Uterus (tissue), 4 donors: Measurements from ENCODE around the gene WDR43. TPM values are rescaled to one million over a fixed set of nuclear protein-coding genes. Genes with fewer than 3 reads are reported as not detected.
"Not testable (repeated sequence)": the region's sequence is repeated elsewhere in the genome, so short reads cannot be mapped to it uniquely, and the experiment has no call there.

ENCODE experiments used
- DNase-seq, 2 donors: peaks; one replicate each; pipeline ENCODE4 v3.0.0-alpha.2; 2019 to 2020
- H3K27ac ChIP-seq, 2 donors: fragments of 200-600 bp; sonication (generic); 1 replicate in 1 of 2; 2 replicates in 1 of 2; pipeline ENCODE4 v1.5.1; 2016 to 2018
- H3K27me3 ChIP-seq, 2 donors: fragments of 200-600 bp; sonication (generic); one replicate each; pipeline ENCODE4 v1.5.1; 2018 to 2019; ENCODE audit warnings: control low read depth in 1 of 2
- H3K36me3 ChIP-seq, 2 donors: fragments of 200-600 bp; sonication (generic); one replicate each; pipeline ENCODE4 v1.5.1; 2019; ENCODE audit warnings: control low read depth in 1 of 2
- H3K4me1 ChIP-seq, 2 donors: fragments of 200-600 bp; sonication (generic); one replicate each; pipeline ENCODE4 v1.5.1; 2018 to 2019; ENCODE audit warnings: control low read depth in 1 of 2
- H3K4me3 ChIP-seq, 2 donors: fragments of 200-600 bp; sonication (generic); 1 replicate in 1 of 2; 2 replicates in 1 of 2; pipeline ENCODE4 v1.5.1; 2018 to 2019; ENCODE audit warnings: mild to moderate bottlenecking in 1 of 2
- H3K9me3 ChIP-seq, 2 donors: fragments of 200-600 bp; sonication (generic); one replicate each; pipeline ENCODE4 v1.5.1; 2019; ENCODE audit warnings: control low read depth in 1 of 2
- POLR2A ChIP-seq, 2 donors: fragments of 450-650 bp; IDR thresholded peaks; one replicate each; pipeline ENCODE4 v1.6.1; 2016; ENCODE audit warnings: antibody characterized with exemption in 2 of 2, mild to moderate bottlenecking in 1 of 2, moderate library complexity in 1 of 2
- intact Hi-C: fragments of 100-400 bp; cut with DNase I; formaldehyde crosslinking; loops from one replicate; pipeline ENCODE4 v1.15.1; 2023; ENCODE audit warnings: low total_unique reads
- total RNA-seq, 4 donors: library from RNA; depleted of rRNA in 3 of 4; stranded (reverse); fragments of >200 nt in 3 of 4; gene quantifications; one replicate each; pipeline versions ENCODE4 v1.1.0 to v1.2.4, GENCODE V29; 2014 to 2023
- TF ChIP-seq, protein P1 (sequence below), 4 experiments: fragments of 200-600 bp in 2 of 4; fragments of 450-650 bp in 2 of 4; sonication (generic) in 2 of 4; IDR thresholded peaks; one replicate each; pipeline ENCODE4 v1.5.1; 2016 to 2019; ENCODE audit warnings: antibody characterized with exemption in 4 of 4, mild to moderate bottlenecking in 2 of 4, moderate library complexity in 1 of 4
- donor health status: DM: yes; HTN: yes; CAD: no.

WDR43 gene
- total RNA-seq, 4 donors from 2014 or later = 42.9 to 82.2 (median 74.6) TPM

DNA sequence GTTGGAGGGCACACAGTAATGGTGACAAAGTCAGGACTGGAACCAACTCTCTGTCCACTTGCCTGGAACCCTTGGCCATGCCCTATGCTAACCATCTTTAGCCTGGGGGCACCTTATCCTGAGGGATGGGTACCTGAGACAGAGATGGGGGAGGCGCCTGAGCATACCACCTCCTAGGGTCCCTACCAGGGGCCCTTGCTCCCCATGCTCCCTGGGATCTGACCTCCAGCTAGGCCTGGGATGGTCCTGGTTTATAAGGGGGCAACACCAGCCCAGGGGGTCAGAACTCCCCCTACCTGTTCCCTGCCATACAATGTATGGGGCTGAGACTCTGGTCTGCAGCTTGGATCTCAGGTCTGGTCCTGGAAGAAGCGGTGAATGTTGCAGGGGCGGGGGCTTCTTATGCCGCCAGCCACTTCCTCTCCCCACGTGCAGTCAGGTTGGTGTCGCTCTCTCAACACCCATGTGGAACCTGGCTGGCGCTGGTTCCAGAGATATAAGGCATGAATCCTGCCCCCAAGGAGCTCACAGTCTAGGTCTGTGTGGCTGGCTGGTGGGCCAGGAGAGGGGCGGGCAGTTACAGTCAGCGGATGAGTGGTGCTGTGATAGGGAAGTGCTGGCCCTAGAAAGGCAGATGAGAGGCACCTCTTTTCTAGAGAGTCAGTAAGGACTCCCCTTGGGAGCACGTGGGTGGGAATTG is 82.9 kb downstream of the WDR43 start:
- no peaks in the 10 kb centered on the region for H3K4me1 ChIP-seq

DNA sequence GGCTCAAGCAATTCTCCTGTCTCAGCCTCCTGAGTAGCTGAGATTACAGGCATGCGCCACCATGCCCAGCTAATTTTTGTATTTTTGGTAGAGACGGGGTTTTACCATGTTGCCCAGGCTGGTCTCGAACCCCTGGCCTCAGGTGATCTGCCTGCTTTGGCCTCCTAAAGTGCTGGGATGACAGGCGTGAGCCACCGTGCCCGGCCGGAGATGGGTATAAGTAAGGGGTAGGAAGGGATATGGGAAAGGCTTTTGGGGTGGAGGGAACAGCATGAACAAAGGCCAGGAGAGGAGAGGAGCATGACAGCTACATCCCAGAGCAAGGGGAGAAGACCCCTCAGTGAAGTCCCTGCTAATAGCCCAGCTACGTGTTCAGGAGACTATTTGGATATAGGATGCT is 83.5 kb downstream of the WDR43 start:
- H3K36me3 ChIP-seq, H3K4me3 ChIP-seq, H3K4me1 ChIP-seq, DNase-seq, H3K9me3 ChIP-seq, H3K27ac ChIP-seq, H3K27me3 ChIP-seq, intact Hi-C loops: not testable (repeated sequence)

More for the DNA sequence above, 82.9 kb downstream of the WDR43 start:
- intact Hi-C loops = no loop called here
- no peak overlapping the region for H3K4me3 ChIP-seq
- TF ChIP-seq, protein P1, sequence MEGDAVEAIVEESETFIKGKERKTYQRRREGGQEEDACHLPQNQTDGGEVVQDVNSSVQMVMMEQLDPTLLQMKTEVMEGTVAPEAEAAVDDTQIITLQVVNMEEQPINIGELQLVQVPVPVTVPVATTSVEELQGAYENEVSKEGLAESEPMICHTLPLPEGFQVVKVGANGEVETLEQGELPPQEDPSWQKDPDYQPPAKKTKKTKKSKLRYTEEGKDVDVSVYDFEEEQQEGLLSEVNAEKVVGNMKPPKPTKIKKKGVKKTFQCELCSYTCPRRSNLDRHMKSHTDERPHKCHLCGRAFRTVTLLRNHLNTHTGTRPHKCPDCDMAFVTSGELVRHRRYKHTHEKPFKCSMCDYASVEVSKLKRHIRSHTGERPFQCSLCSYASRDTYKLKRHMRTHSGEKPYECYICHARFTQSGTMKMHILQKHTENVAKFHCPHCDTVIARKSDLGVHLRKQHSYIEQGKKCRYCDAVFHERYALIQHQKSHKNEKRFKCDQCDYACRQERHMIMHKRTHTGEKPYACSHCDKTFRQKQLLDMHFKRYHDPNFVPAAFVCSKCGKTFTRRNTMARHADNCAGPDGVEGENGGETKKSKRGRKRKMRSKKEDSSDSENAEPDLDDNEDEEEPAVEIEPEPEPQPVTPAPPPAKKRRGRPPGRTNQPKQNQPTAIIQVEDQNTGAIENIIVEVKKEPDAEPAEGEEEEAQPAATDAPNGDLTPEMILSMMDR (IDR thresholded peaks at IDR 0.05) = no peak
- TF ChIP-seq POLR2A (IDR thresholded peaks at IDR 0.05) = no peak
- H3K9me3 ChIP-seq = no peaks in the 10 kb centered on the region
- H3K36me3 ChIP-seq = no peaks in the 10 kb centered on the region
- no peaks in the 10 kb centered on the region for H3K27me3 ChIP-seq
- no peak overlapping the region for H3K27ac ChIP-seq
- no peak for DNase-seq

DNA sequence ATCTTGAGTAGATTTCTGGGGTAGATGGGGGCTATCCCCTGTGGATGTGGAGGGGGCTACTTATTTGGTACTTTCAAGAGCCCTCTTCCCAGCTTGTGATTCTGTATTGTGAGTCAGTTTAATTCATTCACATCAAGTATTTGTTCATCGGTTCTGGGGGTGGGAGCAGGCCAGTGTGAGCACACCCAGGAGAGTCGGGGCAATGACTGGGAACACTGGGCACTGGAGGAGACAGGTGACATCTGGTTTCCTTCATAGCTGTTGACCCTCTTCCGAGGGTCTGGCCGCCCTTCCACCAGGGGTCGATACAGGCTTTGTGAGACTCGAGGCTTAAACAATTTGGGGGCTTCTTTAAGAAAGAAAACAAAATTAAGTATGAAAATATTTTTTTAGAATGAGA is 84.1 kb downstream of the WDR43 start:
- H3K36me3 ChIP-seq = no peaks in the 10 kb centered on the region
- H3K27ac ChIP-seq = no peak overlapping the region
- no peaks in the 10 kb centered on the region for H3K9me3 ChIP-seq
- H3K27me3 ChIP-seq = no peaks in the 10 kb centered on the region
- no peak overlapping the region for H3K4me3 ChIP-seq
- DNase-seq = no peak
- intact Hi-C loops = no loop called here
- no peaks in the 10 kb centered on the region for H3K4me1 ChIP-seq
- TF ChIP-seq, protein P1 (IDR thresholded peaks at IDR 0.05) = no peak
- no peak for TF ChIP-seq POLR2A (IDR thresholded peaks at IDR 0.05)

DNA sequence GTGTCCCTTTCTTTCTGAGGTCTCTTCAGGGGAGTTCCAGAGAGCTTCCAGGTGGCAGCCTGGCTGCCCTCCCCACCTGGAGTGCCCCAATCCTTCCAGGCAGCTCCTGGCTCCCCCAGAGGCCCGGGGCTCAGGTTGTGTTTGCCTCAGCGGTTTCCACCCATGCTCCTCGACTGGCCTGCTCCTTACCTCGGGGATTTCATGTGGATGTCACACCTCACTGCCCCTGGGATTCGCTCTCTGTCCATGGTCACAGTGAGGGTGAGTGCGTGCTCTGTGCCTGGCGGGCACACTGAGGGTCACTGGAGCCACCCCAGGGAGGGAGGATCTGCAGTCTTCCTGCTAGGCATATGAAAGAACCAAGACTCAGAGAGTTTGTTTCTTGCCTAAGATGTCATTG is 84.6 kb downstream of the WDR43 start:
- DNase-seq = no peak
- H3K4me3 ChIP-seq = no peak overlapping the region

DNA sequence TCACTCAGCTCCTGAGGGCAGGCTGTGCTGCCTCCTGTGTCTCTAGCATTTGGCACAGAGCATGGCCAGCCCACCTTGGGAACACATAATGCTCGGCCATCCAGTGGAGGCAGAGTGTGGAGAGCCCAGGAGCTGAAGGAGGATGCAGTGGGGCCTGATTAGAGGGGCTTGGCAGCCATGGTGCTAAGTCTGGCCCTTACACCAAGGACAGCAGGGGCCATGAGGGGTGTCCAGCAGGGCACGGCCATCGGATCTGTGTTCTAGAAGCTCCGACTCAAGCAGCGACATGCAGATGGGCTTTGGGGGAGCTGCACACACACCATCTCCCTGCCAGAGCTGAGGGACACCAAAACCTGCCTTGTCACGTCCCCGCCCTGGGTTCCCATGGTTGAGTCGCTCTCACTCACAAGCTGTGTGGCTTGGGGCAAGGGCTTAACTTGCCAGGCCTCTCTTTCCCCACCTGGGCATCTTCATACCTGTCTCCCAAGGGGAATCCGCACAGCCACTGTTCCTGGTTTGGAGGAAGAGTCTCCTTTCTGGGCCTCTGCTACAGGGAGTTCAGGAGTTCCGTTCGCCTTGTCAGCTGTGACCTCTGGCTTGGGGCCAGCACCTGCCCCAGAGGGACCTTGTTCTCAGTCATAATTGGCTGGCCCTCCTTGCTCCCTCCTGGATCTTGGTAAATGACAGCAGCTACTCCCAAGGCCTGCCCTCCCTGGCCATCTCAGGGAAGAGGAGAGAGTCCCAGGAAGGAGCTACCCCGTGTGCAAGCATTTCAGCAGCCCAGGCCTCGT is 85.3 kb downstream of the WDR43 start:
- H3K9me3 ChIP-seq = no peaks in the 10 kb centered on the region
- H3K4me3 ChIP-seq = no peak overlapping the region
- H3K36me3 ChIP-seq = no peaks in the 10 kb centered on the region
- intact Hi-C loops = no loop called here
- no peak for DNase-seq
- H3K27ac ChIP-seq = no peak overlapping the region
- no peak for TF ChIP-seq POLR2A (IDR thresholded peaks at IDR 0.05)
- TF ChIP-seq, protein P1 (IDR thresholded peaks at IDR 0.05) = no peak
- H3K27me3 ChIP-seq = no peaks in the 10 kb centered on the region
- no peaks in the 10 kb centered on the region for H3K4me1 ChIP-seq

More for the DNA sequence above, 84.6 kb downstream of the WDR43 start:
- no peaks in the 10 kb centered on the region for H3K4me1 ChIP-seq
- intact Hi-C loops = no loop called here
- H3K9me3 ChIP-seq = no peaks in the 10 kb centered on the region
- no peaks in the 10 kb centered on the region for H3K36me3 ChIP-seq
- no peak overlapping the region for H3K27ac ChIP-seq
- no peaks in the 10 kb centered on the region for H3K27me3 ChIP-seq
- TF ChIP-seq, protein P1 (IDR thresholded peaks at IDR 0.05) = no peak
- no peak for TF ChIP-seq POLR2A (IDR thresholded peaks at IDR 0.05)
